ENCODE data around the gene DPAGT1. TPM values are rescaled to one million over a fixed set of nuclear protein-coding genes. Genes with fewer than 3 reads are reported as not detected.
A peak's percentile ranks its signal among the peaks of the same experiment; 100 is the strongest.

DPAGT1 gene
- total RNA-seq, 4 donors from 2014 or later = 10.7 to 38.6 (median 33.1) TPM

GRCh38 chr11:119125821-119126220, 24.2 kb upstream of the DPAGT1 start:
- DNase-seq = peak in 1 of 3 donors; percentile 79
- TF ChIP-seq CTCF (IDR thresholded peaks at IDR 0.05) (peak in 1 of 6 experiments; percentile 9), POLR2A (IDR thresholded peaks at IDR 0.05) (peak in 1 of 2 donors; percentile 38)
- peak overlapping the region in 3 of 4 donors; percentile 41 to 75 (median 71) for H3K27ac ChIP-seq
- peaks cover 0 to 51% (median 0%) of the 10 kb centered on the region in 3 donors for H3K36me3 ChIP-seq
- H3K9me3 ChIP-seq = no peaks in the 10 kb centered on the region
- H3K4me1 ChIP-seq = peaks cover 0 to 22% (median 4%) of the 10 kb centered on the region in 4 donors
- no peaks in the 10 kb centered on the region for H3K27me3 ChIP-seq
- H3K4me3 ChIP-seq = no peak overlapping the region

DNA sequence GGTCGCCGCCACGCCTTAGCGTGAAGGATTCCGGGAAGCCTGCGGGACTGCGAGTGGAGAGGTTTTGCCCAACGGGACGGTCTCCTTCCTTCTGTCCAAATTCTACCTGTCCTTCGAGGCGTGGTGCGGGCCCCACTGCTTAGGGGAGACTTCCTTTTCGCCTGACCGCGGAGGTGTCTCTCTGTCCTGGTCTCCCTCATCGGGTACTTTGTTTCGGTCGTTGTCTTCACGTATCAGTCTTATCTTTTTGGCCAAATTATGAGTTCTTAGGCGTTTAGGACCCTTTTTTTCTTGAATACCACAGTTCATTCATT, 20.1 kb upstream of the DPAGT1 start:
- Histone ChIP-seq H3K27ac (peak overlapping the region; percentile 77 to 88 (median 86)), H3K4me1 (peaks cover 0 to 18% (median 4%) of the 10 kb centered on the region in 4 donors), H3K36me3 (peaks cover 0 to 26% (median 0%) of the 10 kb centered on the region in 3 donors), H3K27me3 (no peaks in the 10 kb centered on the region), H3K9me3 (no peaks in the 10 kb centered on the region), H3K4me3 (peak overlapping the region; percentile 73 to 94 (median 82))
- peak in 1 of 2 donors; percentile 5 for TF ChIP-seq POLR2A (IDR thresholded peaks at IDR 0.05)
- TF ChIP-seq CTCF (IDR thresholded peaks at IDR 0.05) = no peak
- no peak for DNase-seq

GRCh38 chr11:119121008-119121810, 19.6 kb upstream of the DPAGT1 start, which contains the start of gene HINFP:
Gene HINFP, plus strand, starts transcription at chr11:119121580. Its CDS starts 5,365 bp downstream, at chr11:119126945.
- Histone ChIP-seq H3K4me1 (peaks cover 0 to 16% (median 4%) of the 10 kb centered on the region in 4 donors), H3K9me3 (no peaks in the 10 kb centered on the region), H3K27me3 (no peaks in the 10 kb centered on the region), H3K4me3 (peak within 1 kb of the TSS; percentile 73 to 94 (median 82)), H3K36me3 (peaks cover 0 to 31% (median 0%) of the 10 kb centered on the region in 3 donors), H3K27ac (peak within 1 kb of the TSS; percentile 77 to 88 (median 86))
- peak; percentile 99 to 100 (median 100) for DNase-seq
- TF ChIP-seq POLR2A (IDR thresholded peaks at IDR 0.05) = peak; percentile 31 to 77
- TF ChIP-seq CTCF (IDR thresholded peaks at IDR 0.05) = no peak

DNA sequence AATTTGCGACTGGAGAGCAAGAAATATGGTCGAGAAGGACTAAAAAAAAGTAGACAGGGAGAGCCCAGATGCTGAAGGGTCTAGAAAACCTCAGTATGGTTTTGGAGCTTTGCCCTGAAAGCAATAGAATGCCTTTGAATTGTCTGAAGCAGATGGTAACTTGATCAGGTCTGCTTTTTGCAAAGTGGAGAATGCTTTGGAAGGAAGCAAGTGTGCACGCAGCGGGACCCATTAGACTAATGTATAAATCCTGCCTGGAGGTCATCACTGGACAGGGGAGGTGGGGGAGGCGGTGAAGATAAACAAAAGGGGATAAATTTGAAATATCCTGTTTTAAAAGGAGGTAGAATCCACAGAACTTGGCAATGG, 19.0 kb upstream of the DPAGT1 start:
- Histone ChIP-seq H3K9me3 (no peaks in the 10 kb centered on the region), H3K27me3 (no peaks in the 10 kb centered on the region), H3K4me1 (peaks cover 0 to 16% (median 4%) of the 10 kb centered on the region in 4 donors), H3K4me3 (peak overlapping the region; percentile 73 to 94 (median 82)), H3K36me3 (peaks cover 0 to 36% (median 0%) of the 10 kb centered on the region in 3 donors), H3K27ac (peak overlapping the region; percentile 66 to 88 (median 86))
- DNase-seq = no peak
- TF ChIP-seq POLR2A (IDR thresholded peaks at IDR 0.05) = no peak
- no peak for TF ChIP-seq CTCF (IDR thresholded peaks at IDR 0.05)

GRCh38 chr11:119118946-119119345, 17.3 kb upstream of the DPAGT1 start:
- H3K9me3 ChIP-seq = no peaks in the 10 kb centered on the region
- no peak for DNase-seq
- H3K27me3 ChIP-seq = no peaks in the 10 kb centered on the region
- no peak overlapping the region for H3K27ac ChIP-seq
- H3K4me3 ChIP-seq = no peak overlapping the region
- TF ChIP-seq CTCF (IDR thresholded peaks at IDR 0.05) = no peak
- no peak for TF ChIP-seq POLR2A (IDR thresholded peaks at IDR 0.05)
- peaks cover 0 to 10% (median 4%) of the 10 kb centered on the region in 4 donors for H3K4me1 ChIP-seq
- peaks cover 0 to 38% (median 0%) of the 10 kb centered on the region in 3 donors for H3K36me3 ChIP-seq
